SK-N-SH (cell line): Measurements from ENCODE around the gene SRSF5. TPM values are rescaled to one million over a fixed set of nuclear protein-coding genes. Genes with fewer than 3 reads are reported as not detected.

Experiments used
- CTCF ChIA-PET: fragments of 300-600, 350-600 bp; formaldehyde crosslinking; extraction: SDS; loops from one replicate; lab custom pipeline; 2021; lab: Yijun Ruan, JAX
- POLR2A ChIA-PET: fragments of 350-600 bp; sonication (Branson Sonifier 250); formaldehyde crosslinking; extraction: SDS; loops from one replicate; lab custom pipeline; 2020; ENCODE audit warnings: antibody characterized with exemption, inconsistent platforms; lab: Yijun Ruan, JAX
- DNase-seq: peaks from one replicate; pipeline ENCODE4 v3.0.0; 2012
- H2AFZ ChIP-seq: fragments of 200-600 bp; sonication (generic); 2 replicates; pipeline ENCODE4 v1.8.1; 2016; ENCODE audit warnings: antibody characterized with exemption, mild to moderate bottlenecking, low read depth
- H3F3A ChIP-seq: fragments of 200-600 bp; sonication (generic); replicated peaks from 2 replicates; pipeline ENCODE3; 2016; ENCODE audit warnings: antibody characterized with exemption, mild to moderate bottlenecking; ENCODE audit not compliant: insufficient read depth
- H3K27ac ChIP-seq, 2 experiments: fragments of 200-500 bp in 1 of 2; fragments of 200-600 bp in 1 of 2; sonication (Bioruptor generic) in 1 of 2; sonication (generic), shearing (Covaris generic) in 1 of 2; 2 replicates each; pipeline versions ENCODE4 v1.5.1 to v1.6.1; 2014 to 2016; ENCODE audit warnings: low read depth in 2 of 2, inconsistent platforms in 1 of 2, low read length in 1 of 2, mild to moderate bottlenecking in 1 of 2, mixed read lengths in 1 of 2
- H3K27me3 ChIP-seq: fragments of 200-600 bp; sonication (generic), shearing (Covaris generic); 2 replicates; pipeline ENCODE4 v1.6.1; 2016; ENCODE audit warnings: mixed run types; ENCODE audit not compliant: insufficient read depth
- H3K36me3 ChIP-seq, 2 experiments: fragments of 200-500 bp in 1 of 2; fragments of 200-600 bp in 1 of 2; sonication (Bioruptor generic) in 1 of 2; sonication (generic) in 1 of 2; replicated peaks in 1 of 2; 2 replicates each; pipeline versions ENCODE3 to v1.5.1; 2014 to 2016; ENCODE audit warnings: low read length in 1 of 2, mild to moderate bottlenecking in 1 of 2; ENCODE audit not compliant: insufficient read depth in 2 of 2, control insufficient read depth in 1 of 2
- H3K4me1 ChIP-seq, 2 experiments: fragments of 200-500 bp in 1 of 2; fragments of 200-600 bp in 1 of 2; sonication (Bioruptor generic) in 1 of 2; sonication (generic), shearing (Covaris generic) in 1 of 2; 2 replicates each; pipeline versions ENCODE4 v1.5.1 to v1.6.1; 2014 to 2016; ENCODE audit warnings: low read depth in 1 of 2, low read length in 1 of 2, mixed run types in 1 of 2; ENCODE audit not compliant: insufficient read depth in 2 of 2, control insufficient read depth in 1 of 2
- H3K4me2 ChIP-seq: fragments of 200-600 bp; sonication (generic), shearing (Covaris generic); 2 replicates; pipeline ENCODE4 v1.6.1; 2017; ENCODE audit warnings: mixed run types
- H3K4me3 ChIP-seq, 2 experiments: fragments of 200-500 bp in 1 of 2; fragments of 200-600 bp in 1 of 2; sonication (Bioruptor generic) in 1 of 2; sonication (generic), shearing (Covaris generic) in 1 of 2; 2 replicates each; pipeline versions ENCODE4 v1.5.1 to v1.8.1; 2014 to 2016; ENCODE audit warnings: low read depth in 2 of 2, inconsistent platforms in 1 of 2, low read length in 1 of 2, mild to moderate bottlenecking in 1 of 2, mixed read lengths in 1 of 2, moderate library complexity in 1 of 2
- H3K79me2 ChIP-seq: fragments of 200-600 bp; sonication (generic); 2 replicates; pipeline ENCODE4 v1.8.1; 2017; ENCODE audit warnings: mild to moderate bottlenecking; ENCODE audit not compliant: insufficient read depth
- H3K9ac ChIP-seq: fragments of 200-600 bp; sonication (generic); 2 replicates; pipeline ENCODE4 v1.6.1; 2017; ENCODE audit warnings: mixed run types
- H3K9me2 ChIP-seq: fragments of 200-600 bp; sonication (generic); 2 replicates; pipeline ENCODE4 v1.6.1; 2017; ENCODE audit warnings: mixed run types
- H3K9me3 ChIP-seq: fragments of 200-600 bp; sonication (generic); 2 replicates; pipeline ENCODE4 v1.6.1; 2017; ENCODE audit warnings: mixed run types, mild to moderate bottlenecking, moderate library complexity
- H4K20me1 ChIP-seq: fragments of 200-600 bp; sonication (generic); 2 replicates; pipeline ENCODE4 v1.6.1; 2017; ENCODE audit warnings: mild to moderate bottlenecking, mixed run types; ENCODE audit not compliant: insufficient read depth
- CHD2 ChIP-seq: fragments of 150-350 bp; IDR thresholded peaks from 2 replicates; pipeline ENCODE4 v1.6.1; 2018; ENCODE audit warnings: low read length; ENCODE audit not compliant: partially characterized antibody
- EP300 ChIP-seq, 2 experiments: IDR thresholded peaks; 2 replicates each; pipeline versions ENCODE4 v1.4.0 to v1.6.1; 2012; ENCODE audit warnings: borderline replicate concordance in 1 of 2, low read depth in 1 of 2, low read length in 1 of 2
- FOSL2 ChIP-seq: IDR thresholded peaks from 2 replicates; pipeline ENCODE4 v1.4.0; 2012; ENCODE audit warnings: low read depth, mild to moderate bottlenecking, moderate library complexity, borderline replicate concordance
- FOXJ3 ChIP-seq: sonication (generic); formaldehyde crosslinking; IDR thresholded peaks from 2 replicates; pipeline ENCODE4 v1.5.1; 2020; ENCODE audit warnings: mild to moderate bottlenecking, missing genetic modification reagents
- FOXM1 ChIP-seq: IDR thresholded peaks from 2 replicates; pipeline ENCODE4 v1.4.0; 2012; ENCODE audit warnings: low read depth, mild to moderate bottlenecking
- GABPA ChIP-seq: IDR thresholded peaks from 2 replicates; pipeline ENCODE4 v1.4.0; 2012; ENCODE audit warnings: low read depth, mild to moderate bottlenecking
- GATA2 ChIP-seq: sonication (generic); formaldehyde crosslinking; IDR thresholded peaks from 2 replicates; pipeline ENCODE4 v1.5.0; 2020; ENCODE audit warnings: mild to moderate bottlenecking, missing genetic modification reagents
- JUND ChIP-seq: IDR thresholded peaks from 2 replicates; pipeline ENCODE4 v1.4.0; 2012
- MXI1 ChIP-seq: IDR thresholded peaks from 2 replicates; pipeline ENCODE4 v1.6.1; 2012; ENCODE audit warnings: mild to moderate bottlenecking, low read depth, low read length, improper control_type of control experiment
- NFIC ChIP-seq: IDR thresholded peaks from 2 replicates; pipeline ENCODE4 v1.4.0; 2012; ENCODE audit warnings: borderline replicate concordance
- NRF1 ChIP-seq: IDR thresholded peaks from 2 replicates; pipeline ENCODE4 v1.6.1; 2012; ENCODE audit warnings: low read depth, mild to moderate bottlenecking, low read length
- RAD21 ChIP-seq: IDR thresholded peaks from 2 replicates; pipeline ENCODE4 v1.6.1; 2012; ENCODE audit warnings: mild to moderate bottlenecking, low read length
- RCOR1 ChIP-seq: fragments of 150-350 bp; IDR thresholded peaks from 2 replicates; pipeline ENCODE4 v1.6.1; 2017; ENCODE audit warnings: antibody characterized with exemption, low read length
- RXRA ChIP-seq: IDR thresholded peaks from 2 replicates; pipeline ENCODE4 v1.4.0; 2012; ENCODE audit warnings: low read depth, mild to moderate bottlenecking, borderline replicate concordance
- TAF1 ChIP-seq: IDR thresholded peaks from 2 replicates; pipeline ENCODE4 v1.6.1; 2012; ENCODE audit warnings: low read depth, mild to moderate bottlenecking, low read length, moderate library complexity, borderline replicate concordance
- TEAD4 ChIP-seq: IDR thresholded peaks from 2 replicates; pipeline ENCODE4 v1.4.0; 2012; ENCODE audit warnings: mild to moderate bottlenecking, borderline replicate concordance; ENCODE audit not compliant: insufficient read depth
- USF1 ChIP-seq: IDR thresholded peaks from 2 replicates; pipeline ENCODE4 v1.4.0; 2012; ENCODE audit warnings: low read depth, borderline replicate concordance
- WGBS: methylation state at CpG from one replicate; pipeline ENCODE4 v1.1.6; 2017; ENCODE audit warnings: low lambda C conversion rate; 5-methylcytosine and 5-hydroxymethylcytosine counted together
- polyA plus RNA-seq, 3 experiments: library from polyadenylated mRNA; depleted of rRNA; stranded (reverse); fragments of >200 nt; gene quantifications; 2 replicates each; pipeline ENCODE4 v1.2.3, GENCODE V29; 2012
- TF ChIP-seq, protein P1 (sequence below): fragments of 150-350 bp; IDR thresholded peaks from 2 replicates; pipeline ENCODE4 v1.6.1; 2017; ENCODE audit warnings: antibody characterized with exemption, low read length, low read depth, borderline replicate concordance
- TF ChIP-seq, protein P2 (sequence below): IDR thresholded peaks from 2 replicates; pipeline ENCODE4 v1.4.0; 2012; ENCODE audit warnings: low read depth
- TF ChIP-seq, protein P3 (sequence below): IDR thresholded peaks from 2 replicates; pipeline ENCODE4 v1.4.0; 2012; ENCODE audit warnings: low read depth, borderline replicate concordance
- TF ChIP-seq, protein P4 (sequence below): fragments of 150-350 bp; IDR thresholded peaks from 2 replicates; pipeline ENCODE4 v1.6.1; 2016; ENCODE audit warnings: mild to moderate bottlenecking, low read depth, low read length

SRSF5 gene
- polyA plus RNA-seq, 1 of the 3 experiments (the other 2 are of a cell fraction): 324 TPM

DNA sequence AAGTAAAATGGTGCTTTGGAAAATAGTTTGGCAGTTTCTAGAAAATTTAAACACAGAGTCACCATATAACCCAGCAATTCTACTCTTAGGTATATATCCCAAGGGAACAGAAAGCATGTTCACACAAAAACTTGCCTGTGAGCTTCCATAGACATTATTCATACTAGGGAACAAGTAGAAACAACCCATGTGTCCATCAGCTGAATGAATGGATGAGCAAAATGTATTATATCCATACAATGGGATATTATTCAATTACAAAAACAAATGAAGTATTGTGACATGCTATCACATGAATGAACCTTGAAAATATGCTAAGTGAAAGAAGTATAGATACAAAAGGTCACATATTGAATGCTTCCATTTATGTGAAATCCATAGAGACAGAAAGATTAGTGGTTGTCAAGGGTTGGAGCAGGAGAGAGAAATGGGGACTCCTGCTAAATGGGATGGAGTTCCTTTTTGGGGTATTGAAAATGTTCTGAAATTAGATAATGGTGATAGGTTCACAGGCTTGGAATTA lies 22.2 kb downstream of the SRSF5 start:
- ChIA-PET POLR2A (no interaction called here), CTCF (no interaction called here)
- no peaks in the 10 kb centered on the region for H3K36me3 ChIP-seq
- H3K4me2 ChIP-seq: no peak overlapping the region
- H3K9ac ChIP-seq: no peak overlapping the region
- H3K27me3 ChIP-seq: no peaks in the 10 kb centered on the region
- no peaks in the 10 kb centered on the region for H3K9me2 ChIP-seq
- no peaks in the 10 kb centered on the region for H3F3A ChIP-seq
- H3K4me3 ChIP-seq: no peak overlapping the region
- no peaks in the 10 kb centered on the region for H3K9me3 ChIP-seq
- TF ChIP-seq JUND (no peak), MXI1 (no peak), RXRA (no peak), TEAD4 (no peak)
- no peak overlapping the region for H2AFZ ChIP-seq
- no peaks in the 10 kb centered on the region for H3K4me1 ChIP-seq
- no peaks in the 10 kb centered on the region for H3K79me2 ChIP-seq
- no peak for DNase-seq
- H3K27ac ChIP-seq: no peak overlapping the region
- no peaks in the 10 kb centered on the region for H4K20me1 ChIP-seq

DNA sequence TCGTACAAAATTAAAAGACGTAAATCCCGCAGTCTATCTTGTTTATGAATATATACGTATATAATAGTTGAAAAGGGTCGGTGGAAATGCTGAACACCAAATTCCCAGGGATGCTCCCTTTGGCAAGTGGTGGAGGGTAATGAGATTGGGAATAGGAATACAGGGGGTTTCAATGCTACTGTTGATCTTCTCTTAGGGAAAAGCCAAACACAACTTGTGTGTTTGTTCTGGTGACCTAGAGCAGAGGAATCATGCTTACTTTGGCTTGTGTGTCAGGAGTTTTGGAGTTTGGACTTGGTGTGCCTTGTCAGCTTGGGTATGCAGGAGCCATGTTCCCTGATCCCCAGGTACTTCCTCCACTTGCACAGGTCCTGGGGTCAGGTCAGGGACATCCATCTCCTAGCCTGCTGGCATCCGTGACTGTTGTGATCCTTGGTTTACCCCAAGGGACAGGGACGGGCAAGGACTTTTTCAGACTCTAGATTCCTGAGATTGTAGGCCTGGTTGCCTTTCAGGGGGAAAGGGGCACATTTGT lies 26.0 kb downstream of the SRSF5 start:
- 69% methylated on average over 7 of the region's 7 CpGs for WGBS
- no peak overlapping the region for H3K27ac ChIP-seq
- no peaks in the 10 kb centered on the region for H3K9me2 ChIP-seq
- no peaks in the 10 kb centered on the region for H3K4me1 ChIP-seq
- no peaks in the 10 kb centered on the region for H4K20me1 ChIP-seq
- TF ChIP-seq, protein P1, sequence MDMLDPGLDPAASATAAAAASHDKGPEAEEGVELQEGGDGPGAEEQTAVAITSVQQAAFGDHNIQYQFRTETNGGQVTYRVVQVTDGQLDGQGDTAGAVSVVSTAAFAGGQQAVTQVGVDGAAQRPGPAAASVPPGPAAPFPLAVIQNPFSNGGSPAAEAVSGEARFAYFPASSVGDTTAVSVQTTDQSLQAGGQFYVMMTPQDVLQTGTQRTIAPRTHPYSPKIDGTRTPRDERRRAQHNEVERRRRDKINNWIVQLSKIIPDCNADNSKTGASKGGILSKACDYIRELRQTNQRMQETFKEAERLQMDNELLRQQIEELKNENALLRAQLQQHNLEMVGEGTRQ: no peak
- TF ChIP-seq NRF1 (no peak), TAF1 (no peak), GABPA (no peak), JUND (no peak), MXI1 (no peak), EP300 (IDR thresholded peaks at IDR 0.05; ENCODE audit: borderline replicate concordance in 1 of 2, low read depth in 1 of 2, low read length in 1 of 2) (no peak), NFIC (no peak), FOXJ3 (CRISPR knock-in tag) (no peak), RCOR1 (no peak), FOSL2 (no peak), USF1 (no peak), GATA2 (no peak), TEAD4 (no peak), CHD2 (no peak), FOXM1 (no peak), RAD21 (no peak)
- TF ChIP-seq, protein P2, sequence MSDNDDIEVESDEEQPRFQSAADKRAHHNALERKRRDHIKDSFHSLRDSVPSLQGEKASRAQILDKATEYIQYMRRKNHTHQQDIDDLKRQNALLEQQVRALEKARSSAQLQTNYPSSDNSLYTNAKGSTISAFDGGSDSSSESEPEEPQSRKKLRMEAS: no peak
- TF ChIP-seq, protein P3, sequence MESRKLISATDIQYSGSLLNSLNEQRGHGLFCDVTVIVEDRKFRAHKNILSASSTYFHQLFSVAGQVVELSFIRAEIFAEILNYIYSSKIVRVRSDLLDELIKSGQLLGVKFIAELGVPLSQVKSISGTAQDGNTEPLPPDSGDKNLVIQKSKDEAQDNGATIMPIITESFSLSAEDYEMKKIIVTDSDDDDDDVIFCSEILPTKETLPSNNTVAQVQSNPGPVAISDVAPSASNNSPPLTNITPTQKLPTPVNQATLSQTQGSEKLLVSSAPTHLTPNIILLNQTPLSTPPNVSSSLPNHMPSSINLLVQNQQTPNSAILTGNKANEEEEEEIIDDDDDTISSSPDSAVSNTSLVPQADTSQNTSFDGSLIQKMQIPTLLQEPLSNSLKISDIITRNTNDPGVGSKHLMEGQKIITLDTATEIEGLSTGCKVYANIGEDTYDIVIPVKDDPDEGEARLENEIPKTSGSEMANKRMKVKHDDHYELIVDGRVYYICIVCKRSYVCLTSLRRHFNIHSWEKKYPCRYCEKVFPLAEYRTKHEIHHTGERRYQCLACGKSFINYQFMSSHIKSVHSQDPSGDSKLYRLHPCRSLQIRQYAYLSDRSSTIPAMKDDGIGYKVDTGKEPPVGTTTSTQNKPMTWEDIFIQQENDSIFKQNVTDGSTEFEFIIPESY: no peak
- TF ChIP-seq, protein P4, sequence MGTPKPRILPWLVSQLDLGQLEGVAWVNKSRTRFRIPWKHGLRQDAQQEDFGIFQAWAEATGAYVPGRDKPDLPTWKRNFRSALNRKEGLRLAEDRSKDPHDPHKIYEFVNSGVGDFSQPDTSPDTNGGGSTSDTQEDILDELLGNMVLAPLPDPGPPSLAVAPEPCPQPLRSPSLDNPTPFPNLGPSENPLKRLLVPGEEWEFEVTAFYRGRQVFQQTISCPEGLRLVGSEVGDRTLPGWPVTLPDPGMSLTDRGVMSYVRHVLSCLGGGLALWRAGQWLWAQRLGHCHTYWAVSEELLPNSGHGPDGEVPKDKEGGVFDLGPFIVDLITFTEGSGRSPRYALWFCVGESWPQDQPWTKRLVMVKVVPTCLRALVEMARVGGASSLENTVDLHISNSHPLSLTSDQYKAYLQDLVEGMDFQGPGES: no peak
- no peak overlapping the region for H3K9ac ChIP-seq
- no peaks in the 10 kb centered on the region for H3K36me3 ChIP-seq
- H3K27me3 ChIP-seq: no peaks in the 10 kb centered on the region
- H3K9me3 ChIP-seq: no peaks in the 10 kb centered on the region
- ChIA-PET CTCF (interaction anchor here (0.9 to 1.0 kb wide), 2 partner anchors 9 to 13 kb away, joined by 3 read pairs; no protein-coding TSS in a partner anchor), POLR2A (no interaction called here)
- no peak overlapping the region for H3K4me2 ChIP-seq
- H3K4me3 ChIP-seq: no peak overlapping the region
- H2AFZ ChIP-seq: no peak overlapping the region
- no peaks in the 10 kb centered on the region for H3F3A ChIP-seq
- DNase-seq: no peak
- no peaks in the 10 kb centered on the region for H3K79me2 ChIP-seq
